ENCODE data around the gene NRM. TPM values are rescaled to one million over a fixed set of nuclear protein-coding genes. Genes with fewer than 3 reads are reported as not detected.
"Not testable (repeated sequence)": the region's sequence is repeated elsewhere in the genome, so short reads cannot be mapped to it uniquely, and the experiment has no call there.

NRM gene
- total RNA-seq, 1 donor from 2014 or later = 31.5 TPM

DNA sequence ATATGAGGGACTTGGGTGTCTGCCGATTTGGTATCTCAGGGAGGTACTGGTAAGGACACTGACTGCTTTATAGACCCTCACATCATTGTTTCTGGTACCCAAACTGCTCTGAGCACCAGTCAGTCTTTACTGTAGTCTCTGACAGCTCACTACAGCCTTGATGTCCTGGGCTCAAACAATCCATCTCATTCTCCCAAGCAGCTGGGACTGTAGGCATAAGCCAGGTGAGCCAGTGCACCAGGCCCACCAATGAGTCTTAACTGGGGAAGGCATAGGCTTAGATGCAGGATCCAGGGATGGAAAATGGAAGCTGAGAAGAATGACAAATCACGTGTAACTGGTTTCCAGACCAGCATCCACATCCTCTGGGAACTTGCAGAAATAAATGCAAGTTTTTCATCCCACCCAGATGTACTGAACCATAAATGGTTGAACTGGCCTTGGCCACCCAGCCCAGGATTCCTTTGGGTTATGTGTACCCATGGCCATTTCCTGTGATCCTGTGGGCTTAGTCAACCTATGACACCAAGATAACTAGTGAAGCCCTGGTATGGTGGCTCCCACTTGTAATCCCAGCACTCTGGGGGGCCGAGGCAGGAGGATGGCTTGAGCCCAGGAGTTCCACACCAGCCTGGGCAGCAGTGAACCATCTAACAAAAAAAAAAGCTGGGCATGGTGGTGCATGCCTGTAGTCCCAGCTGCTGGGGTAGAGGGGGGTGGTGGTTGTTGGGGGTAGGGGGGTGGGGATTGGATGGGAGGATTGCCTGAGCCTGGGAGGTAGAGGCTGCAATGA is 35.1 kb upstream of the NRM start:
- H3K27ac Mint-ChIP-seq (ENCODE audit: unreplicated experiment) = peak overlapping the region; percentile 60

DNA sequence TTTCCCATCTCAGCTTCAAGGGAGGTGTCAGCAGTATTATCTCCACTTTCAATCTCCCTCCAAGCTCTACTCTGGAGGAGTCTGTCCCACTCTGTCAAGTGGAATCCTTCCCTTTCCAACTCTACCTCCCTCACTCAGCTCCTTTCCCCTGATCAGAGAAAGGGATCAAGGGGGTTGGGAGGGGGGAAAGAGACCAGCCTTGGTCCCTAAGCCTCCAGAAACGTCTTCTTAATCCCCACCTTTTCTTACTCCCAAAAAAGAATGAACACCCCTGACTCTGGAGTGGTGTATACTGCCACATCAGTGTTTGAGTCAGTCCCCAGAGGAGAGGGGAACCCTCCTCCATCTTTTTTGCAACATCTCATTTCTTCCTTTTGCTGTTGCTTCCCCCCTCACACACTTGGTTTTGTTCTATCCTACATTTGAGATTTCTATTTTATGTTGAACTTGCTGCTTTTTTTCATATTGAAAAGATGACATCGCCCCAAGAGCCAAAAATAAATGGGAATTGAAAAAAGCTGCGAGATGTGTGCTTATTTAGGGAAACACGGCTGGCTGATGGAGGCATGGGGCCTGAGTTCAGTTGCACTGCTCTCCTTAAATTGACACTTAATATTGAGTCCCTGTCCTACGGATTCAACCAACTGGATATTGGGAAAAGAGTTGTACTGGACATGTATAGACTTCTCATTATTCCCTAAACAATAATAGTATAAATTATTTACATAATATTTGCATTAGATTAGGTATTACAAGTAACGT is 34.3 kb upstream of the NRM start:
- H3K4me3 Mint-ChIP-seq (ENCODE audit: unreplicated experiment) = peak overlapping the region; percentile 50
- no peaks in the 10 kb centered on the region for H3K27me3 Mint-ChIP-seq (ENCODE audit: unreplicated experiment)
- DNase-seq (ENCODE audit: extremely low spot score, unreplicated experiment) = no peak
- TF ChIP-seq, protein P1, sequence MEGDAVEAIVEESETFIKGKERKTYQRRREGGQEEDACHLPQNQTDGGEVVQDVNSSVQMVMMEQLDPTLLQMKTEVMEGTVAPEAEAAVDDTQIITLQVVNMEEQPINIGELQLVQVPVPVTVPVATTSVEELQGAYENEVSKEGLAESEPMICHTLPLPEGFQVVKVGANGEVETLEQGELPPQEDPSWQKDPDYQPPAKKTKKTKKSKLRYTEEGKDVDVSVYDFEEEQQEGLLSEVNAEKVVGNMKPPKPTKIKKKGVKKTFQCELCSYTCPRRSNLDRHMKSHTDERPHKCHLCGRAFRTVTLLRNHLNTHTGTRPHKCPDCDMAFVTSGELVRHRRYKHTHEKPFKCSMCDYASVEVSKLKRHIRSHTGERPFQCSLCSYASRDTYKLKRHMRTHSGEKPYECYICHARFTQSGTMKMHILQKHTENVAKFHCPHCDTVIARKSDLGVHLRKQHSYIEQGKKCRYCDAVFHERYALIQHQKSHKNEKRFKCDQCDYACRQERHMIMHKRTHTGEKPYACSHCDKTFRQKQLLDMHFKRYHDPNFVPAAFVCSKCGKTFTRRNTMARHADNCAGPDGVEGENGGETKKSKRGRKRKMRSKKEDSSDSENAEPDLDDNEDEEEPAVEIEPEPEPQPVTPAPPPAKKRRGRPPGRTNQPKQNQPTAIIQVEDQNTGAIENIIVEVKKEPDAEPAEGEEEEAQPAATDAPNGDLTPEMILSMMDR (IDR thresholded peaks at IDR 0.05) = no peak
- no peaks in the 10 kb centered on the region for H3K9me3 Mint-ChIP-seq (ENCODE audit: unreplicated experiment)
- H3K4me1 Mint-ChIP-seq (ENCODE audit: unreplicated experiment) = peaks cover 39% of the 10 kb centered on the region
- H3K27ac Mint-ChIP-seq (ENCODE audit: unreplicated experiment) = peak overlapping the region; percentile 69
- peaks cover 47% of the 10 kb centered on the region for H3K36me3 Mint-ChIP-seq (ENCODE audit: unreplicated experiment)

More for the DNA sequence above, 35.1 kb upstream of the NRM start:
- Mint-ChIP-seq H3K36me3 (ENCODE audit: unreplicated experiment) (peaks cover 47% of the 10 kb centered on the region), H3K4me3 (ENCODE audit: unreplicated experiment) (no peak overlapping the region), H3K27me3 (ENCODE audit: unreplicated experiment) (no peaks in the 10 kb centered on the region), H3K9me3 (ENCODE audit: unreplicated experiment) (no peaks in the 10 kb centered on the region), H3K4me1 (ENCODE audit: unreplicated experiment) (peaks cover 39% of the 10 kb centered on the region)
- DNase-seq (ENCODE audit: extremely low spot score, unreplicated experiment) = no peak
- TF ChIP-seq, protein P1 (IDR thresholded peaks at IDR 0.05) = no peak

DNA sequence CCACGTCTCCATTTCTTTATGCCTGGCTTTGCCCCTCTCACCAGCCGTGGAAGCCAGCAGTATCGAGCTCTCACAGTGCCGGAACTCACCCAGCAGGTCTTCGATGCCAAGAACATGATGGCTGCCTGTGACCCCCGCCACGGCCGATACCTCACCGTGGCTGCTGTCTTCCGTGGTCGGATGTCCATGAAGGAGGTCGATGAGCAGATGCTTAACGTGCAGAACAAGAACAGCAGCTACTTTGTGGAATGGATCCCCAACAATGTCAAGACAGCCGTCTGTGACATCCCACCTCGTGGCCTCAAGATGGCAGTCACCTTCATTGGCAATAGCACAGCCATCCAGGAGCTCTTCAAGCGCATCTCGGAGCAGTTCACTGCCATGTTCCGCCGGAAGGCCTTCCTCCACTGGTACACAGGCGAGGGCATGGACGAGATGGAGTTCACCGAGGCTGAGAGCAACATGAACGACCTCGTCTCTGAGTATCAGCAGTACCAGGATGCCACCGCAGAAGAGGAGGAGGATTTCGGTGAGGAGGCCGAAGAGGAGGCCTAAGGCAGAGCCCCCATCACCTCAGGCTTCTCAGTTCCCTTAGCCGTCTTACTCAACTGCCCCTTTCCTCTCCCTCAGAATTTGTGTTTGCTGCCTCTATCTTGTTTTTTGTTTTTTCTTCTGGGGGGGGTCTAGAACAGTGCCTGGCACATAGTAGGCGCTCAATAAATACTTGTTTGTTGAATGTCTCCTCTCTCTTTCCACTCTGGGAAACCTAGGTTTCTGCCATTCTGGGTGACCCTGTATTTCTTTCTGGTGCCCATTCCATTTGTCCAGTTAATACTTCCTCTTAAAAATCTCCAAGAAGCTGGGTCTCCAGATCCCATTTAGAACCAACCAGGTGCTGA is 33.3 kb upstream of the NRM start:
- peaks cover 43% of the 10 kb centered on the region for H3K36me3 Mint-ChIP-seq (ENCODE audit: unreplicated experiment)
- peak overlapping the region; percentile 69 for H3K27ac Mint-ChIP-seq (ENCODE audit: unreplicated experiment)
- not testable (repeated sequence) for H3K9me3 Mint-ChIP-seq (ENCODE audit: unreplicated experiment); DNase-seq (ENCODE audit: extremely low spot score, unreplicated experiment); H3K27me3 Mint-ChIP-seq (ENCODE audit: unreplicated experiment)
- H3K4me1 Mint-ChIP-seq (ENCODE audit: unreplicated experiment) = peaks cover 48% of the 10 kb centered on the region
- H3K4me3 Mint-ChIP-seq (ENCODE audit: unreplicated experiment) = peak overlapping the region; percentile 96

DNA sequence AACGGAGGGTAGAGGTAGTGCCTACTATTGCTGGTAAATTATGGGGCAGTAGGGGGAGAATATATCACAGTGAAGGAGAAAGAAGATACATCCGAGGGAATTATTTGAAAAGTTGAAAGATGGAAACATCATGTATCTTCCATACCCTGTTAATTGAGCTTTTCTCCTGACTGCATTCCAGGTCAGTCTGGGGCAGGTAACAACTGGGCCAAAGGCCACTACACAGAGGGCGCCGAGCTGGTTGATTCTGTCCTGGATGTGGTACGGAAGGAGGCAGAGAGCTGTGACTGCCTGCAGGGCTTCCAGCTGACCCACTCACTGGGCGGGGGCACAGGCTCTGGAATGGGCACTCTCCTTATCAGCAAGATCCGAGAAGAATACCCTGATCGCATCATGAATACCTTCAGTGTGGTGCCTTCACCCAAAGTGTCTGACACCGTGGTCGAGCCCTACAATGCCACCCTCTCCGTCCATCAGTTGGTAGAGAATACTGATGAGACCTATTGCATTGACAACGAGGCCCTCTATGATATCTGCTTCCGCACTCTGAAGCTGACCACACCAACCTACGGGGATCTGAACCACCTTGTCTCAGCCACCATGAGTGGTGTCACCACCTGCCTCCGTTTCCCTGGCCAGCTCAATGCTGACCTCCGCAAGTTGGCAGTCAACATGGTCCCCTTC is 32.5 kb upstream of the NRM start:
- peak overlapping the region; percentile 96 for H3K4me3 Mint-ChIP-seq (ENCODE audit: unreplicated experiment)
- H3K36me3 Mint-ChIP-seq (ENCODE audit: unreplicated experiment) = peaks cover 43% of the 10 kb centered on the region
- H3K9me3 Mint-ChIP-seq (ENCODE audit: unreplicated experiment); H3K27me3 Mint-ChIP-seq (ENCODE audit: unreplicated experiment); DNase-seq (ENCODE audit: extremely low spot score, unreplicated experiment): not testable (repeated sequence)
- H3K4me1 Mint-ChIP-seq (ENCODE audit: unreplicated experiment) = peaks cover 56% of the 10 kb centered on the region
- H3K27ac Mint-ChIP-seq (ENCODE audit: unreplicated experiment) = peak overlapping the region; percentile 69

DNA sequence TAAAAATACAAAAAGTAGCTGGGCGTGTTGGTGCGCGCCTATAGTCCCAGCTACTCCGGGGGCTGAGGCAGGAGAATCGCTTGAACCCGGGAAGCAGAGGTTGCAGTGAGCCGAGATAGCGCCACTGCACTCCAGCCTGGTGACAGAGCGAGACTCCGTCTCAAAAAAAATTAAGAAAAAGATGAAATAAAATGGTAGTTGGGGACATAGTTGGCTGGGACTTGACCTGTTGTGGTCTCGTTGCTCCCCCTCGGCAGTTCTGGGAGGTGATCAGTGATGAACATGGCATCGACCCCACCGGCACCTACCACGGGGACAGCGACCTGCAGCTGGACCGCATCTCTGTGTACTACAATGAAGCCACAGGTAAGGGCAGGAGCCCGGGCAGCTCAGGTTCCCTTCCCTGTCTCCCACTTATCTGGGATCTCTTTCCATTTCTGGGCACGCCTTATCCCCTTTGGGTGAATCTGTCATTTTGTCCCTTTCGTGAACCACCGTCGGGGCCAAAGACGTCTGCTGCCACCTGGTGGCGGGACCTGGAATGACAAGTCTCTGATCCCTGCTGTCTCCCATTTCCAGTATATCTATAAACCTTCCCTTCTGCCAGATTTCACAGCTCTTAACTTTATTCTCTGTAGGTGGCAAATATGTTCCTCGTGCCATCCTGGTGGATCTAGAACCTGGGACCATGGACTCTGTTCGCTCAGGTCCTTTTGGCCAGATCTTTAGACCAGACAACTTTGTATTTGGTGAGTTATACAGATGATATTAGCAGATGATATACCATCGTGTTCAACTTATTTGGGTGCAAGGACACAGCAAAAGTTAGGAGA is 31.7 kb upstream of the NRM start:
- Mint-ChIP-seq H3K27me3 (ENCODE audit: unreplicated experiment) (no peaks in the 10 kb centered on the region), H3K9me3 (ENCODE audit: unreplicated experiment) (no peaks in the 10 kb centered on the region), H3K4me3 (ENCODE audit: unreplicated experiment) (peak overlapping the region; percentile 96), H3K27ac (ENCODE audit: unreplicated experiment) (peak overlapping the region; percentile 69), H3K4me1 (ENCODE audit: unreplicated experiment) (peaks cover 55% of the 10 kb centered on the region), H3K36me3 (ENCODE audit: unreplicated experiment) (peaks cover 43% of the 10 kb centered on the region)
- TF ChIP-seq, protein P1 (IDR thresholded peaks at IDR 0.05) = peak; percentile 94
- peak; percentile 93 for DNase-seq (ENCODE audit: extremely low spot score, unreplicated experiment)

DNA sequence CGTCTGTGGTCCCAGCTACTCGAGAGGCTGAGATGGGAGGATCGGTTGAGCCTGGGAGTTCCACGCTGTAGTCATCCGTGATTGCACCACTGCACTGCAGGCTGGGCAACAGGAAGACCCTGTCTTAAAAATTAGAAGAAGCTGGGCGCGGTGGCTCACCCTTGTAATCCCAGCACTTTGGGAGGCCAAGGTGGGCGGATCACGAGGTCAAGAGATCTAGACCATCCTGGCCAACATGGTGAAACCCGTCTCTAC is 31.2 kb upstream of the NRM start:
- DNase-seq (ENCODE audit: extremely low spot score, unreplicated experiment); H3K27me3 Mint-ChIP-seq (ENCODE audit: unreplicated experiment); H3K9me3 Mint-ChIP-seq (ENCODE audit: unreplicated experiment): not testable (repeated sequence)
- Mint-ChIP-seq H3K36me3 (ENCODE audit: unreplicated experiment) (peaks cover 43% of the 10 kb centered on the region), H3K27ac (ENCODE audit: unreplicated experiment) (peak overlapping the region; percentile 69), H3K4me1 (ENCODE audit: unreplicated experiment) (peaks cover 58% of the 10 kb centered on the region), H3K4me3 (ENCODE audit: unreplicated experiment) (peak overlapping the region; percentile 96)
